TTC549 (cell line): Measurements from ENCODE around the gene PIP5KL1.

ENCODE experiments used
- FAIRE-seq: peaks from 2 replicates; lab custom pipeline; 2012; peaks lifted over from hg19 to GRCh38; lab: Jason Lieb, UNC

The PIP5KL1 gene

DNA sequence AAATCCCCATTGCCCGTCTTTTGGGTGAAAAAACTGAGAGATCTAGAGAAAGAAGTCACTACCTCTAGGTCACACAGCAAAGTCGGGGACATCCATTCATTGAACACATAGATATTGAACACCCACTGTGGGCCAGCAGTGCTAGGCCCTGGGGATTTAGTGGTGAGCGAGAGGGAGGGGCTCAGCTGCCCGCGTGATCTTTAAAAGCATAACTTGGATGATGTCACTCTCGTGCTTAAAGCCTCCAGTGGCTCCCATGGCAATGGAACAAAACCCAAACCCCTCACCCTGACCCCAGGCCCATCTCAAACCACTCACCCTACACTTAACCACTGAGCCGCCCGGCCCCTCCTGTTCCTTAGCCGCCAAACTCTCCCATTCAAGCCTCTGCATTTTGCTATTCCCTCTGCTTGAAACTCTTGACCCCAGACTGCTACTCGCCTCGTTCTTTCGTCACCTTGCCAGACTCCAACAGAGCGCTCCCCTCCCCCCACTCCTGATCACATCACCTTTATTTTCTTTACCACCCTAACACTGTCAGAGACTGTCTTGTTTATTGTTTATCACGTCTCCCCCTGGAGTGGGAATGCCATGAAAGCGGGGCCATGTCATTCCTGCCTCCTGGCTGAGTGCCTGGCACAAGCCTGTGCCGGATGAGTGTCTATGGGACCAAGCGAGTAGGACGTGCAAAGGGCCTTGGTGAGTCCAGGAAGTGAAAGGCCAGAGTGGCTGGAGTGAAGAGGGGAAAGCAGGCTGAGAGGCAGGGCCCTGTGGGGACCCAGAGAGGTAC is 710 bp upstream of the PIP5KL1 start:
- FAIRE-seq = no peak

DNA sequence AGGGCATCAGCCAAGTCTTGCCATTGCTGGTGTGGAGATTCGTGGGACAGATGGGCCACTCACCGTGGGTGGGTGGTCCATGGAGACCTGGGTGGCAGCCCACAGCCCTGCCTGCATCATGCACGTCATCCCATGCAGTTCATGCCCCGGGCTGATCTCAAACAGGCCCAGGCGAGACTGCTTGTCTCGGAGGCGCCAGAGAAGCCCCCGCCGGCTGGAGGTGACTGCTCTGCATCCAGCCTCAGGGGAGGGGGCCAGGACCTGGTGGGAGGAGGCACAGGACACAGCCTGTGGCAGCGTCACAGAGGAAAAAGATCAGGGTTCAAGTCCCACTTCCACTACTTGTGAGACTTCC is 975 bp downstream of the PIP5KL1 start:
- no peak for FAIRE-seq

DNA sequence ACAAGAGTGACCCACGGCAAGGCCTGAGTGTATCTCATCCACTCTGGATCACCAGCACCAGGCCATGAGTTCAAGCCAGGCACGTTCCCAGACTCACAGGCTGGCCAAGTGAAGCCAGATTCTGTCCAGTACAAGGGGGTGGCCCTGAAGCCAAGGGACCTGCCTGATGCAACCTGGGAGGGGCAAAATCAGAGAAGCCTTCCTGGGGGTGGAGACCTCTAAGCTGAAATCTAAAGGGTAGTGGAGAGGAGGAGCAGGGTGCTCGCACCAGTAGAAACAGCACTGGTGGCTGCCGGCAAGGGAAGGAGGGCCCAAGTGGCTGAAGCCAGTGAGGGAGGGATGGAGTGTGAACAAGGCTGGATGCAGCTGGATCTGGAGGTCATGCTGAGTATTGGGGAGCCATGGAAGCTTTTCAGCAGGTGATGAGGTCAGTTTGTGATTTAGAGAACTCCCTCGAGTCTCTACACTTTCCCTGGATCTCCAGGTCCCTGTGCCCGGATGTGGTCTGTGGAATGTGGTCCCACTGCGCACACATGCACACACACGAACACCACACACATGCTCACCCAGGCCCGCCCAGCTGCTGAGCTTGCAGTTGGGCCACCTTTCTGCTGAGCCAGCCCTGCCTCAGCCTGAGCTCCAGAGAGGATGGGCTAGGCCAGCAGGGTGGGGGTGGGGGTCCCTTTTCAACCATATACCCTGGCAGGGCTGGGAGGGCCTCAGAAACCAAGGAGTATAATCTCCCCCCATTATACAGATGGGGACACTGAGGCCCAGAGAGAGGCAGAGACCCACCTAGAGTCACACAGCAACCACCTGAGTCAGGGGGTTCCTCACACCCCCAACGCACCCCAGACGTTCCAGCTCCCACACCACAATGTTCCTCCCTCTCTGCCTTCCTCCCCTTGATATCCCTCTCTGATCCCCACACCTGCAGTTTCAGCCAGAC is 1.6 kb downstream of the PIP5KL1 start:
- no peak for FAIRE-seq

DNA sequence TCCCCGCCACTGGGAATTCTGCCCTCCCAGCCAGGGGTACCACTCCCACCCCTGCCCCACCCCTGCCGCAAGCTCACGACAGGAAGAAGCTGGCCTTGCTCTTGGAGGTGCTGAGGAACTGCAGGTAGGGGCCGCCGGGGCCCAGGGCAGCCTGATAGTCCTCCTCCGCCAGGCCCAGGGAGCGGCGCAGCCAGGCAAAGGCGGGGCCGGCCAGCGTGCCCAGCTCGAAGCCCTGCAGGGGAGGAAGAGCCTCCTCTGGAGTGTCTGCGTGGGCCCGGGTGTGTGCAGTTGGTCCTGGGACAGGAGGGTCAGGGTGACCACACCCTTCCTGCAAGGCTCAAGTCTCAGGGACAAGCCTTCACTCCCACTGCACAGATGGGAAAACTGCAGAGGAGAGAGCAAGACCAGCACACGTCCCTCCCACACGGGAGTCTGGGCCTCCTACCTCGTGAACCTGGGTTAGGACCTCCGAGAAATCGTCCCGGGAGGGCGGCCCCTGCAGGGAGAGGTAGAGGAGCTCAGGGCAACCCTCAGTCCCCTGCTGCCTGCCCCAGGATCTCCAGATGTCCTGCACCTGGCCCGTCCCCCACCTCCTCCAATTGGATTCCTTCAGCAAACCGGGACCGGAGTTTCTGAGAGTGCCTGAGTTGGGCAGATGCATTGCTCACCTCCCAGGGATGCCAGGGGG is 2.4 kb downstream of the PIP5KL1 start:
- FAIRE-seq = no peak

DNA sequence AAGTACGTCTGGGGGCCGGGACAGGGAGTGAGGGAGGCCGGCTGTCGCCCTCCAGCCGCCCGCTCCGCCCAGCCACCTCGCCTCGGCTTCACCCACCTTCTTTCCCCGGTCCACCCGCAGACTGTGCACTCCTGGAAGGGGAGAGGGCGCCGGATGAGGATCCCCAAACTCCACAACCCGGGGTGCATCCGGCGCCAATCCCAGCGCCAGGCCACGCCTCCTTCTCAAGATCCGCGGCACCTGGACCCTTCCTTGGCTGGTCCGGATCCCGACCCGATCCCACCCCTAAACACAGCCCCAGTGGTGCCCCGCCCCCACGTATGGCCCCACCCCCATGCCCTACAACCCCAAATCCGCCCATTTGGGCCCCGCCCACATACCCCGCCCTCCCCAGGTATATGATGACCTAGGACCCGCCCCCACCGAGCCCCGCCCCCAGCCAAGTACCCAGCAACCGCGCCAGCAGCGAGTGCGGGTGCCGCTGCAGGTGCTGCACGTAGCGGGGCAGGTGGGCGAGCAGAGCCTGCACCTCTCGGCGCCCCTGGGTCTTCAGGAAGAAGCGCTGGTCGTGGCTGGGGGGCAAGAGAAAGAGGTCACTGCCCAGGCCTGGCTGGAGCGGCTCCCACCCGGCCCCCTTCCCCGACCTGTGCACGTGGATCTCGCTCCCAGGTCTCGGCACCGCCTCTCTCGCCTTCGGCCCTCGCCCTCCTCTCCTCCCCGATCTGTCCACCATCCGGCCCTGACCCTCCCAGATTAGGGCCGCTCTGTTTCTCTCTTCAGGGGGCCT is 3.2 kb downstream of the PIP5KL1 start:
- no peak for FAIRE-seq

DNA sequence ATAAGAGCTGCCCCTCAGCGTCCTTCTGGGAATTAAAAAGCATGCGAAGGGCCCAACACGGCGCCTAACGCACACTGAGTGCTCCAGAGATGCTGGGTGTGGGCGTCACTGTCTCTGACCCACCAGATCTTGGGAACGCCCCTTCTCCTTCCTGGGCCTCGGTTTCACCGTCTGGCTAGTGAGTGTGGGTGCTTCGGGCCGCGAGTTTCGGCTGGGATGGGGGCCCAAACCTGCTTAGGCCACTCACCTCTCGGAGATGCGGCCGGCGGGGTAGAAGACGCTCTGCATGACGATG is 3.7 kb downstream of the PIP5KL1 start:
- FAIRE-seq = no peak

DNA sequence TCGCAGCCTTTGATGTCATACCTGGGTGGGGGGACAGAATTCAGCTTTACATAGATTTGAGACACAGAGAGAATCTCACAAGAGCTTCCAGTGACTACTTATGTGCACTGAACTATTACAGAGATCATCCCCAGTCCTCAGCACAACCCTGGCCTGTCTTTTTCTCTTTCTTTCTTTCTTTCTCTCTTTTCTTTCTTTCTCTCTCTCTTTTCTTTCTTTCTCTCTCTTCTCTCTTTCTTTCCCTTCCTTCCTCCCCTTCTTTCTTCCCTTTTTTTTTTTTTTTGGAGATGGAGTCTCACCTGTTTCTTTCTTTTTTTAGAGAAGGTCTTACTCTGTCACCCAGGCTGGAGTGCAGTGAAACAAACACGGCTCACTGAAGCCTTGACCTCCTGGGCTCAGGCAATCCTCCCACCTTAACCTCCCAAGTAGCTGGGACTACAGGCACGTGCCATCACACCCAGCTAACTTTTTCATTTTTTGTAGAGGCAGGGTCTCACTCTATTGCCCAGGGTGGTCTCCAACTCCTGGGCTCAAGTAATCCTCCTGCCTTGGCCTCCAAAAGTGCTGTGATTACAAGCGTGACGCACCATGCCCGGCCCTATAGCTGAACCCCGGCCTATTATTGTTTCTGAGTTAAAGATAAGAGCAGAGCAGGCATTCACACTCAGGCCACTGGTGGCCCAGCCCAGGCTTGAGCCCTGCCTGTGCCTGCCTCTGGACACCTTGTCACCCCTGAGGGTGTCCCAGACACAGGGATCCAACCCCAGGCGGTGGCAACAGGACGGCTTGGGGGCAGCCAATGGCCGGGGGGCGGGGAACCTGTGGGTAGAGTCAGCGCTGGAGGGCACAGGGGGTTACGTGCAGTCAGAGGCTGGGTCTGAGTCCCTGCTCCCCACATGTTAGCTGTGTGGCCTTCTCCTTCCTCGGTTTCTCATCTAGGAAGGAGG is 4.3 kb downstream of the PIP5KL1 start:
- no peak for FAIRE-seq

DNA sequence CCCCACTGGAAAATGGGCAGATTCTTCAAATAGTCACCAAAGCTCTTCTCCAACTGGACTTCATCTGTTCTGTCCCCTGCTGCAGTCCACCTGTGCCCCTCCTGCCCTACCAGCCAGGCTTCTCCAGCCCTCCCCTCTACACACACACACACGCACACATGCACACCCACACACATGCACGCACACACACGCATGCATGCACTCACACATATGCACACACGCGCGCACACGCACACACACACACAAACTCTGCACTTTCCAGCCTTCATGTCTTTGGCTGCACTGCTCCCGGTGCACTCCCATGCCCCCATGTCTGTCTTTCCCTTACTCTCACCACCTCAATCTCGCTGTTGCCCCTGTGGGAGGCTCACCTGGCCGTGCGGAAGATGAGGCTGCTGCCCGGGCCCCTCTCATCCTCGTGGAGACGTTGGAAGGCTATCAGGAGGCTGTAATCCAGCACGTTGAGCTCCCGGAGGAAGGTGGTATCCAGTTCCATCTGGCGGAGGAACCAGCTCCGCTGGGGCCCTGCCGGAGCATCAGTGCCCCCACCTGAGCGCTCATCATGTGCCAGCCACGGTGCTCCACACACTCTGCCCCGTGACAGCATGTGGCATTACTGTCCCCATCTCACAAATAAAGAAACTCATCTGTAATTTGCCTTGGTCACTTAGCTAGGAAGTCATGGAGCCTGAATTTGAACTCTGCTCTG is 5.7 kb downstream of the PIP5KL1 start:
- FAIRE-seq = no peak

DNA sequence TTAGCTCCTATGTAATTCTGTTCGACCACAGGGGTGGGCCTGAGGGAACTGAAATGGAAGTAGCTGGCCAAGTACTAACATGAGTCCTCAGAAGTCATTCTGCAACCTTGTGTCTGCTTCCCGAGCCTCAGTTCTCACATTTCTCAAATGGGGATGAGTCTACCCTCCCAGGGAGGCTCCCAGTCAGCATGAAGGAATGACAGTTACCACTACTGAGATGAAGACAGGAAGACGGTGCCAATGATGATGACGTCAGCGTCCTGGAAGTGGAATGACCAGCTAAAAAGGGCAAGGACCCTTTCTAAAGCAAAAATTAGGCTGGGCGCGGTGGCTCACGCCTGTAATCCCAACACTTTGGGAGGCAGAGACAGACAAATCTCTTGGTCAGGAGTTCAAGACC is 6.8 kb downstream of the PIP5KL1 start:
- FAIRE-seq = no peak

DNA sequence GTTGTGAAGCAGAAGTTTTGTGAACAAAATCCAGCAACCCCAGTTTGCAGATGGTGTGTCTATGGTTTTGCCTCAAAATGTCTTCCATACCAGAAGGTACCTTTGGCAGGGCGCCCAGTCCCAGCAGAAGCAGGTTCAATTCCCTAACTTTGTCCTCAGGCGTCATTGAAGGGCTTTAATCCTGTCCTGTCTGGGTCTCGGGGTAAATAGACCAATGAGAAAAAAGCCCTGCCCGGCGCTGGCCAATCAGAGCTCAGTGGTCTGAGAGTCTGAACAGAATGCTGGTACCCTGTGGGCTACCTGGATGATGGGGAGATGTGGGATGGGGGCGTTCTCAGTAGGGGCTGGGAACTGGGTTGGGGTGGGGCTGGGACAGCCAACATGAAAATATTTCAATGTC is 7.5 kb downstream of the PIP5KL1 start:
- no peak for FAIRE-seq

DNA sequence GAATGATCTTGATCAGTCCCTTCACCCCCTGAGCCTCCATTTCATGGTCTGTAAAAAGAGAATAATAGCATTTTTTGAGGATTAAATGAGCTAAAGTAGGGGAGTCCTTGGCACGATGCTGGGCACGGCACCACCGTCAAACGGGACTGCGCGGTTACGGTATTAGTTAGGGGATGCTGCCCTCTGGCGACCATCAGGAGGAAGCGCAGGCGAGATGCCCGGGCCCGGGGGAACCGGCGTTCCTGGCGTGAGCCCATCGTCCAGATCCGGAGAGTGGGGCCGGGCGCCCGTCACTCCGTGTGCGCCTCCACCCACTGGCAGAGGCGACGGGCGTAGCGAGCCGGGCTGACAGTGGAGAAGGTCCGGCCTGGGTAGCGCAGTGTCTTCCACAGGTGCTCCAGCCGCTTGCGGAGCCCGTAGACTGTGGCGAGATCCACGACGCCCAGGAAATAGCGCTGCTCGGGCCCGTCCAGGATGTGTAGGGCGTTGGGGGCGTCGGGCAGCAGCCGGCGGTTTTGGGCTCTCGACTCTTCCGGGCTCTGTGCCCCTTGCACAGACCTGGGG is 8.9 kb downstream of the PIP5KL1 start:
- FAIRE-seq = no peak

DNA sequence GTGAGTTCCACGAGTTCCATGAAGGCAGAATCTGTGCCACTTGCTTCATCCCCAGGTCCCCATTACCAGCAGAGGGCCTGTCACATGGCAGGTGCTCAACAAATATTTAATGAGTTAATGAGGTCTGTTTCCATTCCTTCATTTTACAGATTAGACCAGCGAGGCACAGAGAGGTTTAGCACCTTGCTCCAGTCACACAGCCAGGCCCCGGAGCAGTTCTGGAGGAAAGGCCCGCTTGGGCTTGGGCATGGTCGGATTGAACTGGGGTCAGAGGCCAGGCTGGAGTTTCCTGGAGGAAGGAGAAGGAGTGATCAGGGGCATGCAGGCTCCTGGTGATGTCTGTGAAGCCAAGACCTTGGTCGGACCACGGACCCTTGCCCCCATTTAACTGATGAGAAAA is 9.8 kb downstream of the PIP5KL1 start:
- FAIRE-seq = no peak

DNA sequence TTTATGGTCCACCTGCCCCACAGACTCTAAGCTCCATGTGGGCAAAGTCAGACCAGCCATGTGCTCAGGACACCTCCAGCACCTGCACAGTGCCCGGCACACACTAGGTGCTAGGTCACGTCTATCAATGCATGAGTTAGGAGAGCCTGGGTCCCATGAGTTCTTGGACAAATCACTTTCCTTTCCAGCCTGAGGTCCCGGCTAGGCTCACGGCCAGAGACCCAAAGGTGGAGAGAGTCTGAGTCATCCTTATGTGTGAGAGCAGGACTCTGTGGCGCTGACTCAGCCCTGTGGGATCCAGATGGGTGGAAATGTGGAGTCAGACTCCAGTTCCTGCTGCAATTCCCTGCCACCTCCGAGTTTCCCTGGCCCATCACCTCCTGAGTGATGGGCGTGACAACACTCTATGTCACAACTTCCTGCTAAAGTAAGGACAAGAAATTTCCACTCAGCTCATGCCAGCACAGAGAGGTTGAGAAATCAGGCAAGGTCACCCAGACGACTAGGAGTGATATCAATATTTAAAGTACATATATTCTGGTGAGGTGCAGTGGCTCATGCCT is 11.2 kb downstream of the PIP5KL1 start:
- no peak for FAIRE-seq

DNA sequence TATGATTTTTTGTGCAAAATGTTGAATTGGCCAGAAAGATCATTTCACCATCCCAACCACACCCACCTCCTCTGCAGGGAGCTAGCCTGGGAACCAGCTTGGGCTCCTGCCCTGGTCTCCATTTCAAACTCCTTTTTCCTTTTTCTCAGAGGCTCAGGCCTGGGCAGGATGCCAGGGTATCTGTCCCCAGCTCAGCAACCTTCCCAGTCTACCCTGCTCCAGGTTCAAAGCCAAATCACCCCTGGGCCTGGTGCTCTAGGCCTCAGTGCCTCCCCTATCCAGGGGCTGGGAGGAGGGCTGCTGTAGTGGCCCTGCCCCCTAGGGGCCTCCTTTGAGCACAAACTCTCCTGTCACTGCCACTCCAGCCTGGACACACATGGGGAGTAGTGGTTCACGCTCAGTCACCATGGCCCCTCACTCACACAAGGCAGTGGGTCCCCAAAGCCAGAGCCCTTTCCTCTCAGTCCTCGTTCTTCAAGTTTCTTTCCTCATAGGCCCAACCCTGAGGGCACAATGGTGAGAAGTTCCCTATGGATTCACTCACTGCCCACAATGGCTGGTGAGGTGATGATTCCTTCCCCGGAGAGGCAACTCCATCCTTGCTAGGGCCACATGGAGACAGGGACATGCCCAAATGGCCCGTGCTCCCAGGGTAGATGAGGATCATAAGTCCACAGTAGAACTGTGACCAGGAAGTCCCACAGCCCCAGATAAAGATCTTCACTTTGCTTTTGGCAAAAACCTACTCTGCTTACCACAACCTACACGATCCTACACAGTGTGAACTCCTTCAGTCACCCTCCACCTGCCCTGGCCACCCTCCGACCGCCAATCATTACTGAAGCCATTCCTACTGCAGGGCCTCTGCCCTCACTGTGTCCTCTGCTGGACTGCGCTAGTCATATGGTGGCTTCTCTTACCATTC is 12.1 kb downstream of the PIP5KL1 start:
- FAIRE-seq = no peak

DNA sequence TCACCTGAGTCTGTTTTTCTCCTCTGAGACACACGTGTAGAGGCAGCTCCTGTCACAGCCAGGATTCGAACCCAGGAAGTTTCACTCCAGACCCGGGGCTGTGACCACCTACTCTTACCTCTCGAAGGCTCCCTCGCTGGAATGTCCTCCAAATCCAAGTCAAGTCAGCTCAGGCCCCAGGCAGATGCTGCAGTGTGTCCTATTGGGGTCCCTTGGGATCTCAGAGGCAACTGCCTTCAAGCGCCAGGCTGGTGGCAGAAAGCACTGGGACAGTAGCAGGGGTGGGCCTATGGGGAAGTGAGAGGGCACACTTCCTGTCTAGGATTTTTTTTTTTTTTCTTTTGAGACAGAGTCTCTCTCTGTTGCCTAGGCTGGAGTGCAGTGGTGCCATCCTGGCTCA is 13.0 kb downstream of the PIP5KL1 start:
- no peak for FAIRE-seq

DNA sequence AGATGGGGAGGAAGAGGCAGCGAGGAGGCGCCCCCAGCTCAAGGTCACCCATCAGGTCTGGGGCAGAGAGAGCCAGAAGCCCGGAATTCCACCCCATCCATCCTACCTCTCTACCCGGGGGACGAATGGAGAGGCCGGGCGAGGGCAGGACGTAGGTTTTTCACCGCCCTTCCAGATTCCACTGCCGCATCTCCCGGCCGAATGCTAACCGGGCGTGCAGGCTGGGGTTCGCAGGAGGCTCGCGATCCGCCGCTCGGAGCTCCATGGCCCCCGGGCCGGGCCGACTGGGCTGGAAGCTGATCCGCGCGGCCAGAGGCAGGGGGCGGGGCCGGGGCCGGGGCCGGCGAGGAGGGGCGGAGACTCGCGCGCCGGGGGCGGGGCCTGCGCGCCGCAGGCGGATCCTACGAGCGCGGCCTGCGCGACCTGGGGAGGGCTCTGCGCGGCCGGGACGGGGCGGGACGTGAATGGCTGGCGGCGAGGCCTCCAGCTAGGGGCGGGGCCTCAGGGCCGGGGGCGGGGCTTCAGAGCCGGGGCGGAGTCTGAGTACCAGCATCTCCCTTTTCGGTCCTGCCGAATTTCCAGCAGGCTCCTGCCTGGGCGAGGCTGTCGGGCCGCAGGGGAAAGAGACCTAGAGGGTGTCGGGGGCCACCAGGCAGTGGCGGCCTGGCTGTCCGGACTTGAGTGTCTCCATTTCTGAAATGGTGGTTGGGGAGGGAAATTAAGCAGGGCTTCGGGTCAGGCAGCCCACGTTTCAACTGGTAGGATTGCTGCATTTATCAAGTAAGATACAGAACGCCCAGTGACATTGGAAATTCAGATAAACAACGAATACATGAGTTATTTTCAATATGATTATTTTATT is 13.6 kb downstream of the PIP5KL1 start, which contains the start of gene ST6GALNAC4:
TSS of gene ST6GALNAC4 (minus strand) at position 322 of the 862 bp plus-strand sequence. CDS start 622 bp downstream, outside the sequence.
- no peak for FAIRE-seq
